ENCODE results near the gene VPS18. TPM values are rescaled to one million over a fixed set of nuclear protein-coding genes. Genes with fewer than 3 reads are reported as not detected.
A peak's percentile ranks its signal among the peaks of the same experiment; 100 is the strongest.

Gene VPS18
- total RNA-seq, 1 donor from 2014 or later: 8.0 TPM

DNA sequence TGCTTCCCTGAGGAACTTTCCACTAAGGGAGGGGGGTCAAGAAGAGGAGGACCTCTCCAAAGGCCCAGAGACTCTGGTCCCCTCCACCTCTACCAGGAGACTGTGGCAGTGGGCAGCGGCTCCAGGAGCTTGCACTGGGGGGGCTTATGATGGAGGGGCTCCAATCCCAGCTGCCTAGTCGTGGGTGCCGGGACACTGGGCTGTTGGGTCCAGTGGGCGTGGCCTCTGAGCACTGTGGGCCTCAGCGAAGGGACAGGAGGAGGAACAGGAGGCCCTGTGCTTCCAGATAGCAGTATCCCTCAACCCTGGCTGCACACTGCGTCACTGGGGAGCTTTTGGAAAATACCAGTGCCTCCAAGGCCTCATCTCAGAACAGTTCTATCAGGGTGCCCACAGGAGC, 21.4 kb downstream of the VPS18 start:
- Histone ChIP-seq H3K36me3 (no peaks in the 10 kb centered on the region), H3K79me2 (ENCODE audit: low read depth) (no peaks in the 10 kb centered on the region), H3K4me3 (no peak overlapping the region), H3K27ac (no peak overlapping the region), H3K9me3 (ENCODE audit: low read depth) (no peaks in the 10 kb centered on the region), H3K4me1 (peaks cover 26% of the 10 kb centered on the region), H3K27me3 (peaks cover 24% of the 10 kb centered on the region), H3F3A (ENCODE audit: low read depth) (peaks cover 12% of the 10 kb centered on the region), H2AFZ (replicated peaks) (no peak overlapping the region), H4K20me1 (ENCODE audit: low read depth) (no peaks in the 10 kb centered on the region), H3K9ac (no peak overlapping the region), H3K4me2 (no peak overlapping the region)
- no peak overlapping the region for H3K4me3 Mint-ChIP-seq
- no peaks in the 10 kb centered on the region for H3K9me3 Mint-ChIP-seq
- TF ChIP-seq, protein P1, sequence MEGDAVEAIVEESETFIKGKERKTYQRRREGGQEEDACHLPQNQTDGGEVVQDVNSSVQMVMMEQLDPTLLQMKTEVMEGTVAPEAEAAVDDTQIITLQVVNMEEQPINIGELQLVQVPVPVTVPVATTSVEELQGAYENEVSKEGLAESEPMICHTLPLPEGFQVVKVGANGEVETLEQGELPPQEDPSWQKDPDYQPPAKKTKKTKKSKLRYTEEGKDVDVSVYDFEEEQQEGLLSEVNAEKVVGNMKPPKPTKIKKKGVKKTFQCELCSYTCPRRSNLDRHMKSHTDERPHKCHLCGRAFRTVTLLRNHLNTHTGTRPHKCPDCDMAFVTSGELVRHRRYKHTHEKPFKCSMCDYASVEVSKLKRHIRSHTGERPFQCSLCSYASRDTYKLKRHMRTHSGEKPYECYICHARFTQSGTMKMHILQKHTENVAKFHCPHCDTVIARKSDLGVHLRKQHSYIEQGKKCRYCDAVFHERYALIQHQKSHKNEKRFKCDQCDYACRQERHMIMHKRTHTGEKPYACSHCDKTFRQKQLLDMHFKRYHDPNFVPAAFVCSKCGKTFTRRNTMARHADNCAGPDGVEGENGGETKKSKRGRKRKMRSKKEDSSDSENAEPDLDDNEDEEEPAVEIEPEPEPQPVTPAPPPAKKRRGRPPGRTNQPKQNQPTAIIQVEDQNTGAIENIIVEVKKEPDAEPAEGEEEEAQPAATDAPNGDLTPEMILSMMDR (IDR thresholded peaks at IDR 0.05): no peak
- TF ChIP-seq EZH2 (IDR thresholded peaks at IDR 0.05) (no peak), EZH2phosphoT487 (IDR thresholded peaks at IDR 0.05) (no peak)
- no peaks in the 10 kb centered on the region for H3K36me3 Mint-ChIP-seq
- H3K4me1 Mint-ChIP-seq: peaks cover 15% of the 10 kb centered on the region
- peaks cover 24% of the 10 kb centered on the region for H3K27me3 Mint-ChIP-seq (ENCODE audit: insufficient read depth, low read depth)
- H3K27ac Mint-ChIP-seq: no peak overlapping the region
- no peak for DNase-seq (ENCODE audit: low spot score)

DNA sequence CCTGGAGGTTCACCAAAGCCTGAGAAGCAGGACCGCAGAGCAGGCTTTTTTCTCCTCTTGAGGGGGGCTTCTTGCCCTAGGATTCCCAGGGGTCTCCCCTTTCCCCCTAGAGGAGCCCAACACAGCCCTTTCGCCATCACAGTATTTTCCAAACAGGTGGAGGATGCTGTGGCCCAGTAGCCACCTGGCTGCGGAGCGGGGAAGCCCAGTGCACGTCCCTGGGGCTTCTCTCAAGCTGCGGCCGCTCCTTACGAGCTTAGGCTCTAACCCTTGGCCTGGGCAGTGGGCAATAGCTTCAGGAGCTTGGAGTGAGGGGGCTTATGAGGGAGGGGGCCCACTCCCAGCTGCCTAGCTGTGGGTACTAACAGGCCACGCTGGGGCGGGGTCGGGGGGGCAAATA, 23.3 kb downstream of the VPS18 start:
- H2AFZ ChIP-seq (replicated peaks): no peak overlapping the region
- peaks cover 3% of the 10 kb centered on the region for H3K4me1 Mint-ChIP-seq
- no peaks in the 10 kb centered on the region for H3K36me3 ChIP-seq
- H3K4me3 Mint-ChIP-seq: no peak overlapping the region
- H3K4me3 ChIP-seq: no peak overlapping the region
- H3K79me2 ChIP-seq (ENCODE audit: low read depth): no peaks in the 10 kb centered on the region
- TF ChIP-seq EZH2 (IDR thresholded peaks at IDR 0.05): no peak
- TF ChIP-seq EZH2phosphoT487 (IDR thresholded peaks at IDR 0.05): no peak
- TF ChIP-seq, protein P1 (IDR thresholded peaks at IDR 0.05): no peak
- no peaks in the 10 kb centered on the region for H4K20me1 ChIP-seq (ENCODE audit: low read depth)
- H3K9me3 Mint-ChIP-seq: no peaks in the 10 kb centered on the region
- peaks cover 18% of the 10 kb centered on the region for H3K4me1 ChIP-seq
- H3K9me3 ChIP-seq (ENCODE audit: low read depth): no peaks in the 10 kb centered on the region
- DNase-seq (ENCODE audit: low spot score): peak; percentile 49
- peaks cover 43% of the 10 kb centered on the region for H3K27me3 ChIP-seq
- peaks cover 30% of the 10 kb centered on the region for H3K27me3 Mint-ChIP-seq (ENCODE audit: insufficient read depth, low read depth)
- H3F3A ChIP-seq (ENCODE audit: low read depth): peaks cover 6% of the 10 kb centered on the region
- no peak overlapping the region for H3K9ac ChIP-seq
- no peak overlapping the region for H3K27ac Mint-ChIP-seq
- no peak overlapping the region for H3K4me2 ChIP-seq
- no peaks in the 10 kb centered on the region for H3K36me3 Mint-ChIP-seq
- H3K27ac ChIP-seq: no peak overlapping the region

DNA sequence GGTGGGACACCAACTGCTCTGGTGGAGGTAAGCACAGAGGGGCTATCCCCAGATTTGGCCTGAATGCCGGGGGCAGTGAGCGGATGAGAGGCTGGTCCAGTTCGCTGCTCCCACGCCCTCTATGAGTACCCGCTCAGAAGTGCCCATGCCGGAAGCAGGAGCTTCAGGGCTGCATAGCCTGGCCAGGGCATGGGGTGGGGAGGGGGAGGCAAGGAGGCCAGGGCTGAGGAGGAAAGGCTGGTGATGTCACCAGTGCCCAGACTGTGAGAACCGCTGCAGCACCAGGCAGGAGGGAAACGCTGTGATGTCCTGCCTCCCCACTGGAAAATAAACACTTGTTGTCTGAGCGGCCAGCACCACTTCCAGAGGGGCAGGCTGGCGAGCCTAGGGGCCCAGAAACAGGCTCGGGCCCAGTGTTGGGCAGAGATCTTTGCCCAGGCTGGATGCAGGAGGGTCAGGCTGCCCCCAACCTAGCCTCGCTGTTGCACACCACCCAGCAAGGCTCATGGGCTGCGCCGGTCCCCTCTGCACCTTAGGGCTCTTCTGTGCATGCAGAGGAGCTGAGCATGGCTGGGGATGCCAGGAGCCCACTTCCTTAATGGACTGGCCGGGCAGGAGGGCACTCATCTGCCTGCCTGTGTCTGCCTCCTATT, 24.0 kb downstream of the VPS18 start:
- H3K4me3 Mint-ChIP-seq: no peak overlapping the region
- Histone ChIP-seq H2AFZ (replicated peaks) (no peak overlapping the region), H4K20me1 (ENCODE audit: low read depth) (no peaks in the 10 kb centered on the region), H3K36me3 (no peaks in the 10 kb centered on the region), H3F3A (ENCODE audit: low read depth) (peaks cover 6% of the 10 kb centered on the region), H3K4me2 (no peak overlapping the region), H3K27ac (no peak overlapping the region), H3K4me1 (peaks cover 18% of the 10 kb centered on the region), H3K9ac (no peak overlapping the region), H3K27me3 (peaks cover 50% of the 10 kb centered on the region), H3K9me3 (ENCODE audit: low read depth) (no peaks in the 10 kb centered on the region), H3K79me2 (ENCODE audit: low read depth) (no peaks in the 10 kb centered on the region), H3K4me3 (no peak overlapping the region)
- H3K36me3 Mint-ChIP-seq: no peaks in the 10 kb centered on the region
- H3K27ac Mint-ChIP-seq: peak overlapping the region; percentile 53
- H3K27me3 Mint-ChIP-seq (ENCODE audit: insufficient read depth, low read depth): peaks cover 37% of the 10 kb centered on the region
- no peak for TF ChIP-seq EZH2 (IDR thresholded peaks at IDR 0.05)
- no peak for TF ChIP-seq EZH2phosphoT487 (IDR thresholded peaks at IDR 0.05)
- TF ChIP-seq, protein P1 (IDR thresholded peaks at IDR 0.05): no peak
- no peaks in the 10 kb centered on the region for H3K9me3 Mint-ChIP-seq
- no peak for DNase-seq (ENCODE audit: low spot score)
- peaks cover 3% of the 10 kb centered on the region for H3K4me1 Mint-ChIP-seq

All from neural progenitor cell (in vitro differentiated cells).